ENCODE measurements around the gene MRRF. TPM values are rescaled to one million over a fixed set of nuclear protein-coding genes. Genes with fewer than 3 reads are reported as not detected.
"Not testable (repeated sequence)": the region's sequence is repeated elsewhere in the genome, so short reads cannot be mapped to it uniquely, and the experiment has no call there.

Gene MRRF
- total RNA-seq, 2 experiments from 2014 or later: 27.0 to 29.2 TPM

DNA sequence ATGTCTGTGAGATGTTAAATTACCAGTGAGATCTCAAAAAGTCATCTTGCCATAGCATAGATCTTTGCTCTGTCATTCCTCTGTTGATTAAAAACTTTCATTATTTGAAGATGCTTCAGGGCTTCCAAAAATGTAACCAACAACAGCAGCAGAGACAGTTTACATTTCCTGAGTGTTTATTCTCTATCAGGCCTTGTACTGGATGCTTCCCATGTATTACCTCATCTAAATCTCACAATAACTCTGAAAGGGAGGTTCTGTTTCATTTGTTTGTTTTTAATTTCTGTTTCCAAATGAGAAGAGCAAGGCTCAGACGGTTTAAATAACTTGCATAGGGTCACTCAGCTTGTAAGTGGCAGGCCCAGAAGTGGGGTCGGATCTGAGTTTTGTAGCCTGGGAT, 45.2 kb downstream of the MRRF start:
- H3K9me3 Mint-ChIP-seq: no peaks in the 10 kb centered on the region
- no peak for DNase-seq
- ChIA-PET CTCF (interaction anchor here (1.3 kb wide), 1 partner anchor 161 kb away, joined by 4 read pairs; no protein-coding TSS in a partner anchor), POLR2A (no interaction called here)
- H3K27me3 Mint-ChIP-seq: no peaks in the 10 kb centered on the region
- H3K4me1 Mint-ChIP-seq: no peaks in the 10 kb centered on the region
- no peak overlapping the region for H3K27ac Mint-ChIP-seq
- peaks cover 28% of the 10 kb centered on the region for H3K36me3 Mint-ChIP-seq (ENCODE audit: low read depth)
- no peak overlapping the region for H3K4me3 Mint-ChIP-seq

DNA sequence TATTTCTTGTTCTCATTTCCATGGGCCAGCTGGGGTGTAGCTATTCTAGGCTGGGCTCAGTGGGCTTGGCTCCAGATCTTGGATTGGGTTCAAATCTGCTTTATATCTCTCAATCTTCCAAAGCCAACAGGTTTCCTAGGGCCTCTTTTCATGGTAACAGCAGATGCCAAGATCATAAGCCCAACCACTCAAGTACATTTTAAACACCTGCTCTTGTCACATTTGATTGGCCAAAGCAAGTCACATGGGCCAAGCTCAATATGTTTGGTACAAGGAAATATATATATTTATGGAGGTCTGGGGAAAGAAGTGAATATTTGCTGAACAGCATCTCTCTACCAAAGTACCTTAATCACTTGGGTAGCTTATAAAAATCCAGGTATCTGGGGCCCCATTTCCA, 49.5 kb downstream of the MRRF start:
- H3K36me3 Mint-ChIP-seq (ENCODE audit: low read depth): peaks cover 24% of the 10 kb centered on the region
- no peaks in the 10 kb centered on the region for H3K27me3 Mint-ChIP-seq
- ChIA-PET CTCF (no interaction called here), POLR2A (interaction anchor here (1.4 kb wide), 1 partner anchor 49 kb away, joined by 5 read pairs; the partner anchor contains the start of genes MRRF and RBM18)
- H3K4me3 Mint-ChIP-seq: no peak overlapping the region
- no peak for DNase-seq
- no peaks in the 10 kb centered on the region for H3K4me1 Mint-ChIP-seq
- no peaks in the 10 kb centered on the region for H3K9me3 Mint-ChIP-seq
- H3K27ac Mint-ChIP-seq: no peak overlapping the region

DNA sequence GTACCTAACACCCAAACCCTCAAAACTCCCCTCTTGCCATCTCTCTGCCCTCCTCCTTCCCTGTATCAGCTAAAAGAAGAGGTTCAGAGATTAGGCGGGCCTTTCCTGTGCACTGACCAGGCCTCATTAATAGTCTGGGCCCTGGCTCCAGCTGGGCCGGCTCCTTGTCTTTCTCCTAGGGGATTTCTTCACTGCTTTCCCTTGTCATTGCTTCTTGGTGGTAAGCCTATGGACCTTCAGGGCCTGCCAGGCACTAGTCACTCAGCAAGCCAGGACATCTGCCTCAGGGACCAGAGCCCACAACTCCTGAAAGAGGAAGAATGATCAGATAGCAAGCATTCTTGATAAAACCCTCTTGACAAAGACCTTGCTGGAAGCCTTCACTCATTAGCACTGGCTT, 50.9 kb downstream of the MRRF start:
- Mint-ChIP-seq H3K36me3 (ENCODE audit: low read depth) (peaks cover 23% of the 10 kb centered on the region), H3K27me3 (no peaks in the 10 kb centered on the region), H3K4me3 (no peak overlapping the region), H3K9me3 (no peaks in the 10 kb centered on the region), H3K4me1 (no peaks in the 10 kb centered on the region), H3K27ac (no peak overlapping the region)
- no peak for DNase-seq
- ChIA-PET CTCF (no interaction called here), POLR2A (interaction anchor here (1.4 kb wide), 1 partner anchor 50 kb away, joined by 5 read pairs; the partner anchor contains the start of genes MRRF and RBM18)

DNA sequence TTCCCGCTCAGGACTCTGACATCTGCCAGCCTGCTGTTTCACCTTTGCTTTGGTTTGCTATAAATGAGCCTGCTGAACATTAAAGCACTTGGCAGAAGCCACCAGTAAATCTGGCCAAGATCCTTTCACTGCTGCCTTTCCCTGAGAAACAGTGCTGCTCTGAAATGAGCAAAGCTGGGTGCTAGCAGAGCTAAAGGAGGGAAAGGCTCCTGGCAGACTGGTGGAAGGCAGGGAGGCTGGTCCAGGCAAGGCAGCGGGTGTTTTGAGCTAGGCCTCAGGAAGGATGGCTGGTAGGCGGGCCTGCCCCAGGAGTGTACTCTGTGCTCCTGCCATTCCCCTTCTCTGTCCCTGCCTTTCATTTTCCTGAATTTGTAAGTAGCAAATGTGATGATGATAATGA, 53.6 kb downstream of the MRRF start:
- H3K27me3 Mint-ChIP-seq: no peaks in the 10 kb centered on the region
- H3K9me3 Mint-ChIP-seq: no peaks in the 10 kb centered on the region
- no peak overlapping the region for H3K27ac Mint-ChIP-seq
- ChIA-PET POLR2A (no interaction called here), CTCF (no interaction called here)
- no peak overlapping the region for H3K4me3 Mint-ChIP-seq
- H3K36me3 Mint-ChIP-seq (ENCODE audit: low read depth): peaks cover 25% of the 10 kb centered on the region
- no peak for DNase-seq
- H3K4me1 Mint-ChIP-seq: no peaks in the 10 kb centered on the region

DNA sequence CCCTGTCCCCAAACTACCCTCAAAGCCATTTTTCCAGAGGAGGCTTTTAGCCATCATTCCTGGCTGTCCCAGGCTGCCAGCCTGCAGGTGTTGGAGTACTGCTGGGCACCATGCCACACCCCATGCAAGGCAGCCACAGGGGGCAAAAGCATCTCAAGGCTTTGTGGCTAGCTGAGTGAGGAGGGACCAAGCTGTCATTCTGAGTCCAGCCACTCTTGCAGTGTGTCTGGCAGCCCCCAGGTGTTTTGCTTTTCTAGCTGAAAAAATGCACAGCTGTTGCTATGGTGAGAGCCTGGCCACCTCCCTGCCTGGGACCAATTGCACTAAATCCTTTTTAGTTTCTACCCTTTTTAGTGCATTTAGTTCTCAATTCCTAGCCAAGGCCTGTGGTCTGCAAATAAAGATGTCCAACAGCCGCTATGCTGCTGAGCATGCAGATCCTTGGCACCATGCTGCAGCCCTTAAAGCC, 55.8 kb downstream of the MRRF start:
- ChIA-PET CTCF (interaction anchor here (2.2 kb wide), 1 partner anchor 30 kb away, joined by 10 read pairs; no protein-coding TSS in a partner anchor), POLR2A (no interaction called here)
- H3K36me3 Mint-ChIP-seq (ENCODE audit: low read depth): peaks cover 22% of the 10 kb centered on the region
- H3K27me3 Mint-ChIP-seq: no peaks in the 10 kb centered on the region
- H3K4me1 Mint-ChIP-seq: no peaks in the 10 kb centered on the region
- no peaks in the 10 kb centered on the region for H3K9me3 Mint-ChIP-seq
- DNase-seq: no peak
- no peak overlapping the region for H3K27ac Mint-ChIP-seq
- H3K4me3 Mint-ChIP-seq: no peak overlapping the region

DNA sequence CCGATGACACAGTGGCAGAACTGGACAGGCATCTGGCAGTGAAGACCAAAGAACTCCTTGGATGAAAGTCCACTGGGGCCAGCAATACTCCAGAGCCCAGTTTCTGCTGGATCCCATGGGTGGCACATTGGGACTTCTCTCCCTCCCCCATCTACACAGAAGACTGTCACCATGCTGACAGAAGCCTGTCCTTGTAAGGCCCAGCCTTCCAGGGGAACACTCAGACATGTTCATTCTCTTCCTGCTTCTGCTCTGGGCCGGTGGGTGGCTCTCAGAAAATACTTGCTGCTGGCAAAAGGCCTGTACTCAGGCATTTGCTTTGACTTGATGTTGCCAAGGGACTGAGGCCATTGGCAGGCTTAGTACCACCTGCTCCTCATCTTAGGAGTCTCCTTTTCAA, 57.9 kb downstream of the MRRF start:
- H3K27ac Mint-ChIP-seq: no peak overlapping the region
- H3K4me3 Mint-ChIP-seq: no peak overlapping the region
- DNase-seq: no peak
- no peaks in the 10 kb centered on the region for H3K4me1 Mint-ChIP-seq
- H3K36me3 Mint-ChIP-seq (ENCODE audit: low read depth): peaks cover 26% of the 10 kb centered on the region
- H3K9me3 Mint-ChIP-seq: no peaks in the 10 kb centered on the region
- POLR2A ChIA-PET: no interaction called here
- no peaks in the 10 kb centered on the region for H3K27me3 Mint-ChIP-seq
- CTCF ChIA-PET: no interaction called here

DNA sequence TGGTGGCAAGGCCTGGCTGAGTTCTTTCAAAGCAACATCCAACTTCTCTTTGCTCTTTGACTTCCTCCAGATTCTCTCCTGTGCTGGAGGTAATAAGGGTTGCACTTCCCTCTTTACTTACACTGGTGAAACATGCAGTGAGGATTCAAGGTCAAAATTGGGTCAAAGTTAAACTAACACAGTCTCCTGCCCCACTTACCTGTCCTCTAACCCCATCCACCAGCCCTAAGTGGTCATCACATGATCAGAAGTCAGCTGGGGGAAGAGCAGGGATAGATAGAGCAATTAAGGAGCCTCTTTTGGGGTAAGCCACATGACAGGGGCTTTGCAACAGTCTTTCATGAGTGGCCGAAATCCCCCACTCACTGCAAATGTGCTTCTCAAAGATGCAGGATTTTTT, 60.0 kb downstream of the MRRF start:
- DNase-seq, POLR2A ChIA-PET, H3K4me1 Mint-ChIP-seq, H3K27me3 Mint-ChIP-seq, H3K4me3 Mint-ChIP-seq, H3K27ac Mint-ChIP-seq, CTCF ChIA-PET, H3K9me3 Mint-ChIP-seq: not testable (repeated sequence)
- H3K36me3 Mint-ChIP-seq (ENCODE audit: low read depth): peaks cover 27% of the 10 kb centered on the region

DNA sequence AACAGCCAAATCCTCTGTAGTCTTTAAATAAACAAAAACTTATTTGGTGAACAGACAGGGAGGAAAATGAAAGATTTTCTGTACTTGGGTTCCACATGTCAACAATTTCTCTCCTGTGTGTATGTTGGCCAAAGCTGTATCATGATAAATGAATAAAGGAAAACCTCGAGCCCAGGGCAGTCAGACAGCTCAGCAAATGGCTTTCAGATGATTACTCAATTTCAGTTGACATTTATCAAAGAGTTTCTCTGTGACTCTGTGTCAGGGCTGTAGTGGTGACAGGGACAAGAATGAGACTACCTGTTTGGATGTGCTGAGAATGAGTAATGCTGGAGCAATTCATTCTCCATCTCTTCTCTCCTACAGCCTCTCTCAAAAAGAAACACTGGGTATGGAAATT, 60.4 kb downstream of the MRRF start:
- DNase-seq: no peak
- no peak overlapping the region for H3K4me3 Mint-ChIP-seq
- H3K9me3 Mint-ChIP-seq: no peaks in the 10 kb centered on the region
- peaks cover 27% of the 10 kb centered on the region for H3K36me3 Mint-ChIP-seq (ENCODE audit: low read depth)
- H3K27me3 Mint-ChIP-seq: no peaks in the 10 kb centered on the region
- H3K27ac Mint-ChIP-seq: no peak overlapping the region
- H3K4me1 Mint-ChIP-seq: no peaks in the 10 kb centered on the region
- POLR2A ChIA-PET: interaction anchor here (0.6 kb wide), 1 partner anchor 285 kb away, joined by 3 read pairs; no protein-coding TSS in a partner anchor
- CTCF ChIA-PET: no interaction called here

DNA sequence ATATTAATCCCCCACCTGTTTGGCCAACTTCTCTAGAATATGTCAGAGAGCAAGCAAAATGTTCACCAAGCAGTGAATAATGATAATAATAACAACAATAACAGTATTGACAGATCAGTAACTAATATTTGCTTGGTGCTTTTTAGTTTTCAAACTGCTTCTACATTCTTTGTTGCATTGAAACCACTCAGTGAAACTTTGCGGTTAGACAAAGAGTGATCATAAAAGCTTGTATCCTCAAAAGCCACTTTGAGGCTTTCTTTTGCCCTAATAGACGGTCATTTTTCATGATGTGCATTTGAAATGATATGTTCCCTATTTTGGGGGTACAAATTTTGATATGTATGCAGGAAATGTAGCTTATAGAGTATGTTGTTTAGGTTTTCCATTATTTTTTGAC, 62.5 kb downstream of the MRRF start:
- Mint-ChIP-seq H3K27me3 (no peaks in the 10 kb centered on the region), H3K4me3 (no peak overlapping the region), H3K27ac (no peak overlapping the region), H3K9me3 (no peaks in the 10 kb centered on the region), H3K36me3 (ENCODE audit: low read depth) (peaks cover 27% of the 10 kb centered on the region), H3K4me1 (no peaks in the 10 kb centered on the region)
- ChIA-PET CTCF (interaction anchor here (1.2 kb wide), 1 partner anchor 23 kb away, joined by 3 read pairs; no protein-coding TSS in a partner anchor), POLR2A (no interaction called here)
- no peak for DNase-seq

DNA sequence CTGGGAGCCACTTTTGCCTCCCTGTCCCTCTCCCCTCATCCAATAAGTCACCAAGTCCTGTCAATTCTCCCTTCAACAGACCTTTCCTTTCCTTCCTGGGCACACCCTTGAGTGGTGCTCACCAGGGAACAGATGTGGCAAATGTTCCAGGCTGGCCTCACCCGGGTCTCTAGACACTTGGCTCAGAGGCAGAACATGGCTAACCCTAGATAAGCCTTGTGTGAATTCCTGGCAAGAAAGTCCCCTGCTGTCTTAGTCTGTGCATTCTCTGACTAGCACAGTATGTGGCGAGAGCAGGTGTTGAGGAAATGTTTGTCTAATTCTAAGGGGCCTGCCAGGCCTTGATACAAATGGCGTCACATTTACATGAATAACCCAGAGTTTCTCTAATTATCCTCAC, 64.9 kb downstream of the MRRF start:
- no peaks in the 10 kb centered on the region for H3K27me3 Mint-ChIP-seq
- no peak for DNase-seq
- no peak overlapping the region for H3K27ac Mint-ChIP-seq
- CTCF ChIA-PET: interaction anchor here (1.2 kb wide), 1 partner anchor 231 kb away, joined by 3 read pairs; no protein-coding TSS in a partner anchor
- H3K9me3 Mint-ChIP-seq: no peaks in the 10 kb centered on the region
- POLR2A ChIA-PET: no interaction called here
- no peaks in the 10 kb centered on the region for H3K4me1 Mint-ChIP-seq
- no peak overlapping the region for H3K4me3 Mint-ChIP-seq
- H3K36me3 Mint-ChIP-seq (ENCODE audit: low read depth): peaks cover 12% of the 10 kb centered on the region

DNA sequence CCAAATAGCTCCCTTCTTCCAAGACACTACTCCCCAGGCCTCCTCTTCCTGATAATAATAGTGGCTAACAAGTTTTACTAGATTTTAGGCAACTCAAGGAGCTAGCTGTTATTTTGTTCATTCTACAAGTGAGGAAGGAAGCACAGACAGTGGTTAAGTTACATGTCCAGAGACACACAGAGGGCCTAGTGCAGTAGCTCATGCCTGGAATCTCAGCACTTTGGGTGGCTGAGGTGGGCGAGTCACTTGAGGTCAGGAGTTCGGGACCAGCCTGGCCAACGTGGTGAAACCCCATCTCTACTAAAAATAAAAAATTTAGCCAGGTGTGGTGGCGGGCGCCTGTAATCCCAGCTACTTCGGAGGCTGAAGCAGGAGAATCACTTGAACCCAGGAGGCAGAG, 65.8 kb downstream of the MRRF start:
- H3K9me3 Mint-ChIP-seq; POLR2A ChIA-PET; H3K27me3 Mint-ChIP-seq; H3K4me3 Mint-ChIP-seq; DNase-seq; H3K36me3 Mint-ChIP-seq (ENCODE audit: low read depth); CTCF ChIA-PET; H3K4me1 Mint-ChIP-seq; H3K27ac Mint-ChIP-seq: not testable (repeated sequence)

DNA sequence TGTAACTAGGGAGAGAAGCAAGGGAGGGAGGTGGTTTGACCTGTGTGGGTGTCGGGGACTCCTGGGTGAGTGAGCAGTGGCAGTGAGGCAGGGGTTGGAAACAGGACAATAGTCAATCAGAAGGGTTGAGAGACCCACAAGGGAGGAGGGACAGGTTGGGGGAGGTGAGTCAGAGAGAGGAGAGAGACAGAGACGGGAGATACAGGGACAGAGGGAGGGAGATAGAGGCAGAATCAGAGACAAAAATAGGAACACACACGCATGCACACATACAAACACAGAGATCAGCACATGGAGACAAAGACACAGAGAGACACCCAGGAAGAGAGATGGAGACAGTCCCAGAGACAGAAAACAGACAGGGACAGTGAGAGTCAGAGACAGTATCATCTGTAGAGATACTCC, 66.8 kb downstream of the MRRF start:
- H3K36me3 Mint-ChIP-seq (ENCODE audit: low read depth): peaks cover 5% of the 10 kb centered on the region
- CTCF ChIA-PET: no interaction called here
- H3K9me3 Mint-ChIP-seq: no peaks in the 10 kb centered on the region
- POLR2A ChIA-PET: no interaction called here
- H3K4me1 Mint-ChIP-seq: no peaks in the 10 kb centered on the region
- no peaks in the 10 kb centered on the region for H3K27me3 Mint-ChIP-seq
- H3K27ac Mint-ChIP-seq: no peak overlapping the region
- no peak overlapping the region for H3K4me3 Mint-ChIP-seq
- DNase-seq: no peak

DNA sequence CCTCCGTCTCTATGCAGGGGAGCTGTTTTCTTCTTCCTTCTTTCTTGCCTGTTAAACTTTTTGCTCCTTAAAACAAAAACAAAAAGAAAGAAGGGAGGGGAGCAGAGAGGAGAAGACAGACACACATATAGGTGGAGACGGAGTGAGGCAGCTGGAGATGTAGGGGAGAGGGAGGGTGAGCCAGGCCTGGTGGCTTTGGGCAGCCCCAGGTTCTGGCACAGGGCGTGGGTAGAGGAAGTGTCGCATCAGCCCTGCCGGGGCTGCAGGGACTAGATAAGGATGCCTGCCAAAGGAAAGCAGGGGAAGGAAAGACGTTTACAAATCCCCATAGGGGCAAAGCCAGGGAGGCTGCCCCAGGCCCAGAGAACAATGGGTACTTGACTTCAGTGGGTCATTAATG, 67.4 kb downstream of the MRRF start:
- no peaks in the 10 kb centered on the region for H3K27me3 Mint-ChIP-seq
- no peak for DNase-seq
- no peaks in the 10 kb centered on the region for H3K9me3 Mint-ChIP-seq
- H3K4me1 Mint-ChIP-seq: no peaks in the 10 kb centered on the region
- H3K4me3 Mint-ChIP-seq: no peak overlapping the region
- H3K36me3 Mint-ChIP-seq (ENCODE audit: low read depth): peaks cover 5% of the 10 kb centered on the region
- no peak overlapping the region for H3K27ac Mint-ChIP-seq
- POLR2A ChIA-PET: no interaction called here
- CTCF ChIA-PET: no interaction called here

DNA sequence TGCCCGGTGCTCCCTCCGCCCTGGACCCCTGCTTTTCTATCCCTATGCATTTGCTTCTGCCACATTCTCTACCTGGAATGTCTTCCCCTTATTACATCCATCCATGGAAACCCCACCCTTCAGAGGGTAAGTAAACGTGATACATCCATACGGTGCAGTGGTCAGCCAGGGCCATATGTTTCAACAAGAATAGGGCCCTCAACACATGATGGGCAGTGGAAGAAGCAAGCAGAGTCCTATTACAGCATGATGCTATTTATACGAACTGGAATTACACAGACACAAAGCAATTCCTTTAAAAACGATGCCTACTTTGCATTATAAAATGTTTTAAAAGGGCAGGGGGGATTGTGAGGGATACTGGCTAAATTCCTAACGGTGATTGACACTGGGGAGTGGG, 68.0 kb downstream of the MRRF start:
- POLR2A ChIA-PET: no interaction called here
- Mint-ChIP-seq H3K36me3 (ENCODE audit: low read depth) (peaks cover 5% of the 10 kb centered on the region), H3K4me3 (no peak overlapping the region), H3K27ac (no peak overlapping the region), H3K4me1 (no peaks in the 10 kb centered on the region), H3K9me3 (no peaks in the 10 kb centered on the region), H3K27me3 (no peaks in the 10 kb centered on the region)
- DNase-seq: no peak
- CTCF ChIA-PET: interaction anchor here (0.7 to 1.6 kb wide), 2 partner anchors 18 to 482 kb away, joined by 3 to 5 read pairs; no protein-coding TSS in a partner anchor

Measured in activated CD4-positive, alpha-beta memory T cell treated with anti-CD3 and anti-CD28 coated beads, Interleukin-2, amount 10 ng/mL, durations not matched to agents 7 days and 5 days (primary cell).